H1 (cell line): Measurements from ENCODE around the gene ADD2. TPM values are rescaled to one million over a fixed set of nuclear protein-coding genes. Genes with fewer than 3 reads are reported as not detected.

ENCODE experiments used
- CHD1 ChIP-seq: IDR thresholded peaks from 2 replicates; pipeline ENCODE4 v1.6.1; 2012; ENCODE audit warnings: low read depth, low read length, improper control_type of control experiment
- FOSL1 ChIP-seq: IDR thresholded peaks from 2 replicates; pipeline ENCODE4 v1.6.1; 2011; ENCODE audit warnings: mild to moderate bottlenecking, low read depth, low read length, moderate library complexity; ENCODE audit not compliant: insufficient read depth
- POLR2AphosphoS5 ChIP-seq: IDR thresholded peaks from 2 replicates; pipeline ENCODE4 v1.6.1; 2011; ENCODE audit warnings: low read depth, low read length
- SUZ12 ChIP-seq: fragments of 200-600 bp; sonication (generic); IDR thresholded peaks from 2 replicates; pipeline ENCODE4 v1.6.1; 2012; ENCODE audit warnings: mild to moderate bottlenecking, inconsistent platforms, low read length, moderate library complexity, mixed read lengths
- TAF1 ChIP-seq: IDR thresholded peaks from 2 replicates; pipeline ENCODE4 v1.6.1; 2011; ENCODE audit warnings: mild to moderate bottlenecking, low read depth, low read length
- polyA plus RNA-seq, 7 experiments: library from polyadenylated mRNA; depleted of rRNA in 3 of 7; stranded (reverse) in 5 of 7; unstranded in 2 of 7; fragments of >200 nt in 5 of 7; fragments of 200-250 nt in 2 of 7; gene quantifications; 1 replicate in 5 of 7; 2 replicates in 1 of 7; 4 replicates in 1 of 7; pipeline versions ENCODE4 v1.2.1 to v1.2.3, GENCODE V29; 2011 to 2013; ENCODE audit warnings: missing spikeins in 2 of 7, mixed read lengths in 2 of 7
- total RNA-seq: library from RNA; stranded (reverse); fragmentation: NEBNext Ultra II Directional; extraction: Animal tissue kit (Norgen Biotek cat#: 25700); gene quantifications from 2 replicates; pipeline ENCODE4 v1.2.1, GENCODE V29; 2021

Gene ADD2
- total and polyA plus RNA-seq, 2 of the 8 experiments (the other 6 are each of a cell fraction or from before 2014, with no cell fraction given): 58.5 to 170 TPM

DNA sequence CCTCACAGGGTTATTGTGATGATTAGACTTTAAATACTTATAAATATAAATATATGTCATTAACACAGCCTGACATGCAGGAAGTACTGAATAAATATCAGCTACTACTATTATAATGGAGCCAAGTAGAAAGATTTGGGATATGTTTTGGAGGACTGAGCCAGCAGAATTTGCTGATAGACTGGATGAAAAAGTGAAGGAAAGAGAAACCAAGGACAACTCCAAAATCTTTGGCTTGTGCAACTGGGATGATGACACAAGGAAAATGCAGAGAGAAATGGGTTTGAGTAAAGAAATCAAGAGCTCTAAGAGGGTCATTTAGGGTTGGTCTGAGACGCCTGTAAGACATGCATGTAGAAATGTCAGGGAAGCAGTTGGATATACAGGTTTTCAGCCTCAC is 15.6 kb downstream of the ADD2 start (continued):
- TF ChIP-seq TAF1 (no peak), SUZ12 (no peak), CHD1 (no peak), FOSL1 (no peak), POLR2AphosphoS5 (no peak)
- TF ChIP-seq, all 59 proteins: peak for 0
